C4-2B (cell line): ENCODE data around the gene DNAAF3.

Experiments used
- H3K27ac ChIP-seq: fragments of 450-650 bp; 2 replicates; pipeline ENCODE4 v1.5.1; 2017
- CTCF ChIP-seq: fragments of 450-650 bp; conservative IDR thresholded peaks from 2 replicates; pipeline ENCODE4 v1.5.1; 2017; ENCODE audit warnings: mild to moderate bottlenecking
- ZFX ChIP-seq: fragments of 450-650 bp; IDR thresholded peaks from 2 replicates; pipeline ENCODE4 v1.6.1; 2017

DNAAF3 gene

DNA sequence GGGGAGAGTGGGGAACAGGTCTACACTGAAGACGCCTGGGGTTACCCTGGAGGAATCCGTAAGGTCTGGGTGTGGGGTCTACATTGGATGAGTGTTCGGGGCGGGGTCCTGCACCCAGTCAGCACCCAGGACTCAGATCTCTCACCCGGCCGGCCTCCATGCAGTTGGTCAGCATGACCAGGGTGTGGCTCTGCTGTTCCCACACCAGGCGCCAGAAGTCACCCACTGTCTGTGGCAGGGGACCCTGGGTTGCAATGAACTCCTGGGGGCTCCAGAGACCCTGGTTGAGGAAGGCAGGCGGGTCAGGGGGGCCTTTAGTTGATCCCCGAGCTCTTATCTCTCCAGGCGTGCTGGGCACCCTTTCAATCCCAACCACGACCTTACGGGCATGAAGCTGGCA is 19.7 kb upstream of the DNAAF3 start:
- no peak for TF ChIP-seq ZFX
- no peak for TF ChIP-seq CTCF
- H3K27ac ChIP-seq = no peak overlapping the region

GRCh38 chr19:55181740-55182139 is 15.3 kb upstream of the DNAAF3 start:
- no peak overlapping the region for H3K27ac ChIP-seq
- TF ChIP-seq ZFX (no peak), CTCF (no peak)

DNA sequence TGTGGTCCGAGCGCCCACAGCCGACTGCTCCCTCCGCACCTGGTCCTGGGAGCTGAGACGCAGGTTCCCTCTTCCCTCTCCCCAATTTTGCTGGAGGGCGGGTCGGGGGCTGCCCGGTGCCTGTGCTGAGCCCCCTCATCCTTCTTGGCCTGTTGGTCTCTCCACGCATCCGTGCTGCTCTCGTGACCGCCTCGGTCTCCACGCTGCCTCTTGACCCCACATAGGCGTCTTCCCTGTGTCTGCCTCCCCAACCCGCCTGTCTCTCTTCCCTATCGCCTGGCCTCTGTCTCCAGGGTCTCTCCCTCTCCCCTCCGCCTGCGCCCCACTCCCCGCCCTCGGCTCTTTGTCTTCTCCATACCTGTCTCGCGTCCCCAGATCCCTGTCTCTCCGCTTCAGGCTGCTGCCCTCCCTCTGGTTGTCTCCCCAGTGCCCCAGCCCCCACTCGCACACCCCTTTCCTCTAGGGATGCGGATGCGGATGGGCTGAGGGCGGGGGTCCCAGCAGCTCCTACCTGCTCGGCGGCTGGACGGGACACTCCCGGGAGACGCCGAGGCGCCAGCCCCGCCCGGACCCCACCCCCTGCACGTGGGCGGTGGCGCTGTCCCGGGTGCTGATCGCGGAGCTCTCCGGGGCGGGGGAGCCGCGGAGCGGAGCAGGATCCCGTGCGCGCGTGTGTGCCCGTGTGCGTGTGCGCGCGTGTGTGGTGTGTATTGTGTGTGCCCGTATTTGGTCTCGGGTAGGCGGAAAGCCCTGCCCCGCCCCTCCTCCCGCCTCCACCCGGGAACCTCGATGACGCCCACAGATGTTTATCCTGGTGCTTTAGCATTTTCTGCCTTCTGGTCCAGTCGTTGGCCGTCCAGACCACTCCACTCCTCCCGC is 13.4 kb upstream of the DNAAF3 start, which contains the start of gene SYT5:
SYT5 (minus strand) TSS at position 684 of the 879 bp plus-strand sequence. CDS start 1,248 bp downstream, outside the sequence.
- no peak within 1 kb of the TSS for H3K27ac ChIP-seq

DNA sequence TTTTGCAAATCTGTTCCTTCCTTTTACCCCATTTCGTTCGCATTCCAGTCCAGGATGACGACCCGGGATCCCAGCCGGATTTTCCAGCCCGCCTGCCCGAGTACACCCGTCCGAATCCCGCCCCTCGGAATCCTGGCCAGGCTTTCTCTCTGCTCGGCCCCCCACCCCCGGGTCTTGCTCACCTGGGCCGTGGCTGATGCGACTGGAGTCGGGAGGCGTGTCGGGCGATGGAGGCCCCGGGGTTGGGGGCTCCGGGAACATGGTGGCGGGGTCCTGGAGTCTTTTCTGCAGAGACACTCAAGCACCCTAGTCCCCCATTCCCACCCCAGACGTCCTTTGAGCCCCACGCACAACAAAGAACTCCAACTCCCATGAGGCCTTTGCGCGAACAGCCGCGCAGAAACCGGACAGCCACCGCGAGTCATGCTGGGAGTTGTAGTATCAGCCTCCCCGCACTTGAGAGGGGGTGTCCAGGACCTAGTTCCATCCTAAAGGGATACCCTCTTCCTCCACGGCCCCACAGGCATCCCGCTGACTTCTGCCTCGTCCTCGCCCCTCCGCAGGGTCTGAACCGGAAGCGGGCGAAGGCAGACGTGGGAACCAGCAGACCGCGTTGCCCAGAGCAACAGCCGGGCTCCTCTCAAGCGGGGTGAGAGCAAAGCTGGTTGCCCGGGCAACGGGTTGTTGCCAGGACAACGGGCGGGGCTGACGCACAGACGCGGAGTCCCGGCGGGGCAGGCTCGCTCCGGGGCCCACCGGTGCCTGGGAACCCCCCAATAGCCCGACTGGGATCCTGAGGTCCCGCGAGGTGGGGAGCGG is 12.6 kb upstream of the DNAAF3 start:
- no peak for TF ChIP-seq CTCF
- no peak for TF ChIP-seq ZFX
- no peak overlapping the region for H3K27ac ChIP-seq

More for the DNA sequence above, 13.4 kb upstream of the DNAAF3 start, which contains the start of gene SYT5:
- TF ChIP-seq ZFX (no peak), CTCF (no peak)

GRCh38 chr19:55176076-55176475 is 9.7 kb upstream of the DNAAF3 start:
- no peak overlapping the region for H3K27ac ChIP-seq
- TF ChIP-seq CTCF (no peak), ZFX (no peak)

DNA sequence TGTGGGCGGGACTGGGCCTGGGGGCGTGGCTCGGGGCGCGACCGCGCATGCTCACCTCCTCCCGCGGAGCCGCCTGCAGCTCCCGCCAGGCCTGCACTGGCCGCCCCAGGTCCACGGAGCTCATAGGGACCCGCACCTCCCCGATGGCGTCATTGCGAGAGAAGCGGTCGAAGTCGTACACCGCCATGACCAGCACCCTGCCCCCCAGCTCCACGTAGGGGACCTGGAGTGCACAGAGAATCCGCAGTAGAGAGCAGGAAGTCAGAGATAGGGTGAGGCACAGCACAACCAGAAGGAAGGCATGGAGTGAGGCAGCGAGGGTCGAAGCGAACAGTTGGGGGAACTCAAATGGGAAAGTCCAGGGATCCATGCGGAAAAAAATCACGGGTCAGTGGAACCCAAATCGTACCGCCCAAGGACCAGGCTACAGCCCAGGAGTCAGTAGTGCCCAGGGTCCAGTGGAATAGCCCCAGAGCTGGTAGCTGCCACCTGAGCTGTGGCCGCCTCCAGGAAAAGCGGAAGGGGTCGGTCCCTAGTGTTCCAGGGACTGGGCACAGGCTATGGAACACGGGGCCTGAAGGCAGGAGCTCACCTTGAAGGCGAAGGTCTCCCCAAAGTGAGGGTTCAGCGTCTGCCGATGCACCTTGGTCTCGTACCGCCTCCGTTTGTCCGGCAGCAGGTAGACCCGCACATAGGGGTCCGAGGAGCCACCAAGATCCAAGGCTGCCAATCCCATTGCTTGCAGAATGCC is 8.9 kb upstream of the DNAAF3 start:
- TF ChIP-seq CTCF (no peak), ZFX (no peak)
- no peak overlapping the region for H3K27ac ChIP-seq
